GM13976 (cell line): Measurements from ENCODE around the gene TNNC1.
A peak's percentile ranks its signal among the peaks of the same experiment; 100 is the strongest.

Experiments
- DNase-seq: peaks from one replicate; pipeline ENCODE4 v3.0.0; 2012; ENCODE audit warnings: low spot score
- CTCF ChIP-seq: IDR thresholded peaks from 2 replicates; pipeline ENCODE4 v1.5.1; 2012; ENCODE audit warnings: borderline replicate concordance, mild to moderate bottlenecking; ENCODE audit not compliant: insufficient read depth; ENCODE audit errors: extremely low read depth, missing control alignments, control extremely low read depth
- in situ Hi-C: fragments of 300-500 bp; cut with MboI; formaldehyde crosslinking; loops from one replicate; pipeline ENCODE4 v1.12.0; 2022; ENCODE audit warnings: low sequenced_read_pairs, mixed read lengths, inconsistent platforms; ENCODE audit not compliant: unreplicated experiment

TNNC1 gene

GRCh38 chr3:52438579-52439425 lies 15.0 kb downstream of the TNNC1 start:
- TF ChIP-seq CTCF, result no peak
- in situ Hi-C loops, result no loop called here
- DNase-seq, result no peak

DNA sequence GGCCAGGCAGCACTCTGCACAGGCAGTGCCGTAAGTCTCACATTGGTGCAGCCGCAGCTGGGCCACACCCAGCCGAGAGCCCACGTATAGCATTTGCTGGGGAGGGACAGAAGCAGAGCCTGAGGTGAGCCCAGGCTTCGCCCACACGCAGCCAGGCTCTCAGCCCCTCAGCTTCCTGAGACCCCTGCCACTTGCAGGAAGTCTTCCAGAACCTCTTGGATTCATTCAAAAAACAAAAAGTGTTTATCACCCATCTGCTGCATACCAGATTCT lies 15.8 kb downstream of the TNNC1 start:
- in situ Hi-C loops, result no loop called here
- TF ChIP-seq CTCF, result no peak
- DNase-seq, result no peak

DNA sequence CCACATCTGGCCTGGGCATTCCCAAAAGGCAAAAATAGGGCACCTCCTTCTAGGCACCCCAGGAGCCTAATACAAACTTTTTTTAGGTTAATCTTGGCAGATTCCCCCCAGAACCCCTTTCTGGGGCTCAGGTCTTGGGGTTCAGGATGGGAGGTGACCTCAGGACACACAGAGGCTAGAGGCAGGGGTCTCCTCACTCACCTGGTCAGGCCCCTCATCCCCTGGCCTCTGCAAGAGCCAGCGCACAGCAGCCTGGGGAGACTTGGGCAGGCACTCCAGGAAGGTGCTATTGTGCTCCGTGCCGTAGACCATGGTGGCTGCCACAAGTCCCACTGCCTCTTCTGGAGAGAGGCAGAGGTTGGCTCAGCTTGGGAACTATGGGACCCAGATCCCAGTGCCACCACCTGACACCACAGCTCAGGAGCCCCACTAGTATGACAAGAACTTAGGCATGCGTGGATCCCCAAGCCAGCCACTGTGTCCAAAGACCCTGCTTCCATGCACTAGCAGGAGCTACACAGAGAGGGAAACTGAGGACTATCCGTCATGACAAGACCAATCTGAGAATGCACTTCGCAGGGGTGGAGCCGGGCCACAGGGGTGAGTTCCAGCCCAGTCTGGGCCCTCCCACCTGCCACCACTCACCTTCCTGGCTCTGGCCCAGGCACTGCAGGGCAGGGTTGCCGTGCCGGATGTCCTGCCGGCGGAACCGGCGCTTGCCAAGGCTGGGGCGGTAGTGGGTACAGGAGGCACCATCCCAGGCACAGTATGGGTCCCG lies 16.3 kb downstream of the TNNC1 start:
- in situ Hi-C loops, result no loop called here
- no peak for TF ChIP-seq CTCF

GRCh38 chr3:52436500-52437149 lies 17.2 kb downstream of the TNNC1 start:
- in situ Hi-C loops, result no loop called here

More for the DNA sequence above, 16.3 kb downstream of the TNNC1 start:
- DNase-seq, result no peak

GRCh38 chr3:52435246-52436101 lies 18.4 kb downstream of the TNNC1 start:
- TF ChIP-seq CTCF, result no peak
- peak; percentile 22 for DNase-seq
- in situ Hi-C loops, result no loop called here

More at GRCh38 chr3:52436500-52437149, 17.2 kb downstream of the TNNC1 start:
- no peak for TF ChIP-seq CTCF
- DNase-seq, result peak; percentile 18
